UCSD-AML1 (cell line): ENCODE measurements around the gene LRRC8A.
"Not testable (repeated sequence)": the region's sequence is repeated elsewhere in the genome, so short reads cannot be mapped to it uniquely, and the experiment has no call there.

Source experiments
- DNase-seq: peaks from one replicate; lab custom pipeline; 2025; ENCODE audit not compliant: unreplicated experiment; lab: John Stamatoyannopoulos, UW

The LRRC8A gene

DNA sequence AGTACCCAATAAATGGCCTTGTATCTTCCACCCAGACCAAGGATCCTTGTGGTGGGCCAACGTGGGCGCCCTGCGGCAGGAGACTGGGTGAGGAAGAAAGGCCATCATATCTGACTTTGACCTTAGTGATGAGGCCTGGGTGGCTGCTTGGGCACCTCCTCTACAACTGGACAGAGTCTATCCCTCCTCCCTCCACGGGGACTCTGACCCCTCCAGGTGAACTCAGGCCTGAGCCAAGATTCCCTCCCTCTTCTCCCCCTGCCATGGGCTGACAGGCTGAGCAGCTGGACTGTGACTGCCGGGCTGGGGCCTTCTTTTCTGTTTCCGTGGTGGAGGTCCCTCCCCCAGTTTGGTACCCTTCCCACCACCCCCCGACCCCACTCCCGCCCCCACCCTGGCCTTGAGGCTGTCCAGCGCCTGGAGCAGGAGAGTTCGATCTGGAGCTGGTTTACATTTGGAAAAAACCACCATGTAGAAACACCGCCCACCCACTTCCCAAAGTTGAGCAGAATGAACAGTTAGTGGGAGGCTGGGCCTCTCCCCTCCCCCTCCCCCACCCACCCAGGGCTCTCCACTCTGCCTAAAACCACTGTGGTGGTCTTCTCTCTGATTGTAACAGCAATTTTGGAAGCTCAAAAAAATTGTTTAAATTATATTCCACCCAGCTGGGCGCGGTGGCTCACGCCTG, 37.6 kb downstream of the LRRC8A start:
- DNase-seq: no peak

DNA sequence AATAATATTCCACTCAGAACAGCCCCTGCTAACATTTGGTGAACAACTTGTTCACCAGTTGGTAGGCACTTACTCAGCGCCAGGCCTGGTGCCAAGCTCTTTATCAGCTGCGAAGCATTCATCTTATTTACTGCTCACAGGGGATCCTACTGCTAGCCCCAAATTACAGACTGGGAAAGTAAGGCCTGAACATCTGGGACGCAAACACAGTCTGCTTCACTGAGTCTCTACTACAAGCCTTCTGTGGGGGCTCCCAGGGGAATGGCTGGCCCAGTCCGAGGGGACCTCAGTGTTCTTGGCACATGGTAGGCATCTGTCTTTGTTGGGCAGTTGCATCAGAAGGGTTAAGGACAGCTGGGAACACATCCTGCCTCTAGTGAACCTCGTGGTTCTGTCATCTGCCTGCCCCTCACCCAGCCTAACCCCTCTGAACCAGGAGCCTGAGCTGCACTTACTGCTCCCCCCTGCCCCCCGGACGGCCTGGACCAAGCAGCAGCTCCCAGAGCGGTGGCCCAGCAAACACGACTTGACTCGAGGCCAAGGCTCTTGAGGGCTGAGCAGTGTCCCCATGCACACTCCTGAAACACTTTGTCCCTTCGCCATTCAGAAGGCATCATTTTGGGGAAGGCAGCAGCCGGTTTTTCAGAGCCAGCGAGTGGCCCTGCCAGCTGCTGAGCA, 38.6 kb downstream of the LRRC8A start, which contains the start of gene PHYHD1:
PHYHD1 (plus strand) TSS at position 602 of the 678 bp plus-strand sequence. CDS start 1,342 bp downstream, outside the sequence.
- no peak for DNase-seq

DNA sequence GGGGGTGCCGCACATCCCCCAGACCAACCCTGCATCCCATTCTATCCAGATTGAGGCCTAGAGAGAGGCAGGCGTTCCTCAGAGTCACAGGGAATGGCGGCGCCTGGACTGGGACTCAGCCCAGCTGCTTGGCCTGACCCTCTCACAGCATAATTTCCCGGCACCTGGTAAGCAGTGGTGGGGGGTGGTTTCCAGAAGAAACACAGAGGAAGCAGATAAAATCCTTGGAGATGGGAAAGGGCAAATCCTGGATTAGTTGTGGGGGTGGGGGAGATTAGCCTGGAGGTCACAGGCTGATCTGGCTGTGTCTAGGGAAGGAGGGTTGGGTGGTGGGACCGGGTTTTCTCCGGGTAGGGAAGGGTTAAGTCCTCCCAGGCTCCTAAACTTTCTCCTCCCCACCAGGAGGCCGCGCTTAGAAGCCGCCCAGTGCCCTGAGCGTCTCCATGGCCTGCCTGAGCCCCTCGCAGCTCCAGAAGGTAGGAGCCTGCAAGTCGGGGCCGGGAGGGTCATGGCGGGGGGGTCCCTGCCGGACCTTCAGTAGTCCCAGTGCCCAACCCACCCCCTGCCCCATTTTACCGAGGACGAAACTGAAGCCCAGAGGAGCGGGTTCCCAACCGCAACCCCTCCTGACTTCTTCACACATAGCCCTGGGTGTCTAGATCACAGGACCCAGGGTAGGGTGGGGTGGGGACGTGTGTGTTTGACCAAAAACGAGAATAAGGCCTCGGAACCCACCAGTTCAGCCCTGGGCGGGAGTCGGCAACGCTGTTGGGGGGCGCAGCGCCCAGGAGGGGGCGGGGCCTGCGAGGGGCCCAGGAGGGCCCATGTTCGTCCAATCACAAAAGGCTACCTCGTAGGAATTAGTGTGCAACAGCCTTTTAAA, 40.2 kb downstream of the LRRC8A start:
- DNase-seq: no peak

DNA sequence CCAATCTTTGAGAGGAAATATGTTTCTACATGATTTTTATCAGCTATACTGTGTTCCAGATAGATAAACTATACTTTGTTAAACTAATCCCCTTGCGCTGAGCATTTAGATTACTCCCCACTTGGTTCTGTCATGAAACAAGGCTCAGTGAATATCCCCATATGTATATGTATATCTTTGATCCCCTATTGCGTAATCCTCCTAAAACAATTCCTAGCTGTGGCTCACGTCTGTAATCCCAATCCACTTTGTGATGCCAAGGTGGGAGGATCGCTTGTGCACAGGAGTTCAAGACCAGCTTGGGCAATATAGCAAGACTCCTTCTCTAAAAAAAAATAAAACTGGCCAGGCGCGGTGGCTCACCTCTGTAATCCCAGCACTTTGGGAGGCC, 41.6 kb downstream of the LRRC8A start:
- DNase-seq: no peak

DNA sequence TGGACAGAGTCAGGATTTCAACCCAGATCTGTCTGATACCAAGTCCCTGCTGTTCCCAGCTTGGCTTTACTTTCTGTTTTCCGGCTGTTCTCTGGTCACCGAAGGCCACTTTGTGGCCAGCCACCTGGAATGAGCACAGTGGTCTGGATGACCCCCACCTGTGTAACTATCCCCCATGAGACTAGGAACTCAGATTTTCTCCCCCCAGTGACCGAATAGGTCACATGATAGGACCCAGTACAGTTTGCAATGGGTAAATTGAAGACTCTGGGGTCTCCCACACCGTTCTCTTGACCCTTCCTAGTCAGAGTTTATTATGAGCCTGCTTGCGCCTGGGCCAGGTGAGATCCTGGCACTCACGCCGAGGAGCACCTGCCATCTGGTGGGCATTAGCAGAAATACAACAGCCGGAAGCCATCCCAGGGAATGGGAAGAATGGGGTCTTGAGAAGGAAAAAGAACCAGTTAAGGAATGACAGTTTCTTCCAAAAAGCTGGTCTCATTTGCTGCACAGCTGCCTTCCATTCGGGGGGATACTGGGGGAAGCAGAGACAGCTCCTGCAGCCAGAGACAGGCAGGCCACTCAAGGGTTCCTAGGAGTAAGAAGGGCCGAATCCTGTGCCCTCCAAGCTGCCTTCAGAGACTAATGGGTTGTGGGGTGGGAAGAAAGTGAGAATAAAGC, 45.9 kb downstream of the LRRC8A start:
- DNase-seq: peak; percentile 35

DNA sequence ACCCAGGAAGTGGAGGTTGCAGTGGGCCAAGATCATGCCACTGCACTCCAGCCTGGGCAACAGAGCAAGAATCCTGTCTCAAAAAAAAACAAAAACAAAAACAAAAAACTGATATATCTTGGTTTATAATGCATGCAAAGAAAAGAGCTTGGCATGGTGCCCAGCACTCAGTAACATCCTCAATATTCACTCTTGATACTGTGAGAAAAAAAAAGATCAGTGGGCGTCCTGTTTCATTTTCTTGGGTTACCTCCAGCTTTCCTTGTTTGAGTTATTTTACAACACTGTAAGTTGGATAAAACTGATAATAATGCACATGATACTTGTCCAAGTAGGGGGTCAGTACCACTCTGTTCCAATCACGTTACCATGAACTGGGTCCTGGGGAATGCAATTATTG, 46.7 kb downstream of the LRRC8A start:
- DNase-seq: no peak

DNA sequence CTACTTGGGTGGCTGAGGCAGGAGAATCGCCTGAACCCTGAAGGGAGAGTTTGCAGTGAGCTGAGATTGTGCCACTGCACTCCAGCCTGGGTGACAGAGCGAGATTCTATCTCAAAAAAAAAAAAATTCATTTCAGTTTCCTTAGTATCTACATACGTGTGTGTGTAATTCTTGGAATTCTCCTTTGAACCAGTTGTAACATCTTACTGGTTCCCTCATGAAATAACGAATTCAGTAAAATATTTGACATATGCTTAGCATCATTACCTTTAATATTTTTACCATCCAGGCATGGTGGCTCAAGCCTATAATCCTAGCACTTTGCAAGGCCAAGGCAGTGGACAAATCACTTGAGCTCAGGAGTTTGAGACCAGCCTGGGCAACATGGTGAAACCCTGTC, 47.6 kb downstream of the LRRC8A start:
- no peak for DNase-seq

DNA sequence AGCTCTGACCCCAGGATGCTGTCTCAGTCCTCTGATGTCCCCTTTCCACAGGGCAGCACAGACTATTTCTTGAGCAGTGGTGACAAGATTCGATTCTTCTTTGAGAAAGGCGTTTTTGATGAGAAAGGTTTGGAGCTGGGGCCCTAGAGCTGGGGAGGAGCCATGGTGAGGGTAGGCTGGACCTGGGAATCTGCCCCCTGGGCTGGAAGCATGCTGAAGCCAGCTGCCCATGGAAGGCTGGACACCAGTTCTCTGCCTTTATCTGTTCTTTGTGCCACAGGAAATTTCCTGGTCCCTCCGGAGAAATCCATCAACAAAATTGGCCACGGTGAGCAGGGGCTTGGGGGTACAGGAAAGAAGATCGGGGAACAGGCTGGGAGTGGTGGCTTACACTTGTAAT, 51.8 kb downstream of the LRRC8A start:
- DNase-seq: no peak

DNA sequence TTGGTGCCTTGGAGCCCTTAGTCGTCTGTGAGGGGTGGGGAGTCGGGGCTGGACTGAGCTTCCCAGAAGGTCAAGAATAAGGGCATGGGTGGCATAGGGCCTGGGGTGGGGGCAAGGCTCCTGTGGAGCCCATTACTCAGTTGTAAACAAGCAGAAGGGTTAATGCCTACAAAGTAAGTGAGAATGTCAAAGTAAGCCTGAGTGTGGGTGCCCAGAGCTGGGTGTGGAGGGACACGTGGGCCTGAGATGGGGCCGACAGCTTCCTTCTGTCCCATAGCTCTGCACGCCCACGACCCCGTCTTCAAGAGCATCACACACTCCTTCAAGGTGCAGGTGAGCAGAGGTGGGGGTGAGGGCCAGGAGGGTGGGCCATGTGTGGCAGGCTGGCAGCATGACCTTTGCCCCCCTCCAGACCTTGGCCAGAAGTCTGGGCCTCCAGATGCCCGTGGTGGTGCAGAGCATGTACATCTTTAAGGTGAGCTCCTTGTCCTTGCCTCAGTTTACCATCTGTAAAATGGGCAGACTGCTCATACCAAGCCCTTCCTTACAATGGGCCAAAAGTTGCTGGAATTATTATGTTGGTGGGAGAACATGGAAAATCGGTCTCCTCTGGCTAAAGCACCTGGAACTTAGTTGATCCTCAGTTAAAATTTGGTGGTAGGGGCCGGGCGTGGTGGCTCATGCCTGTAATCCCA, 54.4 kb downstream of the LRRC8A start:
- no peak for DNase-seq

DNA sequence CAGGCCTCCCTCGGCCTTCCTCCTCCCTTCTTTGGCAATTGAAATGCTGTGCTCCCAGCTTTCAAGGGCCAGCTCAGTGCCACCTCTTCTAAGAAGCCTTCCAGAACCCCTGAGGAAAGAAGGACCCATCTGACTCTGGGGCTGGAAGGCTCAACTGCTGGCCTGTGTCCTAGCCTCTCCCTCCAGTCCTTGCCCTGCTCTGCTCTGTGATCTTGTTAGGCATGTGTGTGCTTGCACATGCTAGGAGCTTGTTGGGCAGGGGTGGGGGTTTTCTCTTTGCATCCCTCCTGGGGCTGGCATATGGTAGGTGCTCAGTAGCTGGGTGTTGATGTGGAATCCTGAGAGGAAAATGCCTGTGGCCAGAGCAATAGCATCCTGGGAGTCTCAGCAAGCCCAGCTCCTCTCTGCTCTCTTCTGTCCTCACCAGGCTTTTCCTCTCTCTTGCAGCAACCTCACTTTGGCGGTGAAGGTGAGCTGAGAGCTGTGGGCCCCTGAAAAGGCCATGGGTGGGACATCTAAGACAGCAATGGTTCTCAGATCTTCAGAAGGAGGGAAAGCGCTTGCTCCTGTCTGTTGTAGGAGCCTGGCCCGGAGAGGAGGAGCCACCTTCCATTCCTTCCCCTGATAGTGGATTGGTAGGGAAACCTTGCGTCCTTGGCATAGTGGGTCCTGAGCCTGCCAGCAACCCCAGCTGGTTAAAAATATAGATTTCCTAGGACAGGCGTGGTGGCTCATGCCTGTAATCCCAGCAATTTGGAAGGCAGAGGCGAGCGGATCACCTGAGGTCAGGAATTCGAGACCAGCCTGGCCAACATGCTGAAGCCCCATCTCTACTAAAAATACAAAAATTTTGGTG, 55.6 kb downstream of the LRRC8A start:
- DNase-seq: no peak

DNA sequence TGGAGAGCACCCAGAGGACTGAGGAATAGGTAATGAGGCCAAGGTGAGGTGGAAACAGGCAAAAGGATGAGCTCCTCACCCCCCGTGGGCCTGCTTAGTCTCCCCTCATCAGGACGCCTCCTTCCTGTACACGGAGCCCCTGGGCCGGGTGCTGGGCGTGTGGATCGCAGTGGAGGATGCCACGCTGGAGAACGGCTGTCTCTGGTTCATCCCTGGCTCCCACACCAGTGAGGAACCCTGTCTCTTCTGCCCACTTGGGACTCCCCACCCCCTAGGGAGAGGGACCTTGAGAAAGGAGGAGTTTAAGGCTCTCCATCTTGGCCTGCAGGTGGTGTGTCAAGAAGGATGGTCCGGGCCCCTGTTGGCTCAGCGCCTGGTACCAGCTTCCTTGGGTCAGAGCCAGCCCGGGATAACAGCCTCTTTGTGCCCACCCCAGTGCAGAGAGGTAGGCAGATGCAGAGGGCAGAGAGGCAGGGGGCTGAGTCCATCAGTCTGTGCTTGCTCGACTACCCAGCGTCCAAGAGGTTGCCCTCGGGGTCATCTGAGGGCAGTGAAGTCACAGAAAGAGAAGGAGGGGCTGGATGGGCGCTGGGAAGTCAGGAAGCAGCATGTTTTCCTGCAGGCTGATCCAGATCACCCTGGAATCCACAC, 58.5 kb downstream of the LRRC8A start:
- no peak for DNase-seq

DNA sequence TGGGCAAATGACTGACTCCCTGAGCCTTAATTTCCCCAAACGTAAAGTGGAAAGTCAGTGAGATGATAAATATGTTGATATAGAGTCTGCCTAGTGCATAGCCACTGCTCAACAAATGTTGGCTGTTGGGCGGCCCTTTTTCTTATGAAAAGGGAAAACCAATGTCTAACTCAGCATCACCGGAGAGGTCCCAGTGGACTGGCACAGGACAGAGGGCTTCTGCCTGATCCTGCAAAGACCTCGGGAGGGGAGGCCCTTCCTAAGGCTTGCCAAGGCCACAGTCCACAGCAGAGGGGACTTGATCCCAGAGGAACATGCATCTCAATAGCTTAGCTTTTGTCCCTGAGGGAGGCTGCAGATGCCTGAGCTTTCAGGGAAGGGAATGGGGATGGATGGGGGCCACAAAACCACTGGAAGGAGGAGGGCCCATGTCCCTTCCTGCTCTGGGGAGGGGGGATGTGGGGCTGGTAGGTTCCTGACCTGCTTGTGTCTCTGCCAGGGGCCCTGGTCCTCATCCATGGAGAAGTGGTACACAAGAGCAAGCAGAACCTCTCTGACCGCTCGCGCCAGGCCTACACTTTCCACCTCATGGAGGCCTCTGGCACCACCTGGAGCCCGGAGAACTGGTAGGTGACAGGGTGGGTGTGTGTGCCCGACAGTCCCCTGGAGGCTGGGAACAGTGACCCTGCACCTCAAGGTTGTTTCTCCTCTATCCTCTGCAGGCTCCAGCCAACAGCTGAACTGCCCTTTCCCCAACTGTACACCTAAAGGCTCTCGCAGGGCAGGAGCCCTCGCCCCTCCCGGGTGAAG, 59.2 kb downstream of the LRRC8A start:
- DNase-seq: no peak

DNA sequence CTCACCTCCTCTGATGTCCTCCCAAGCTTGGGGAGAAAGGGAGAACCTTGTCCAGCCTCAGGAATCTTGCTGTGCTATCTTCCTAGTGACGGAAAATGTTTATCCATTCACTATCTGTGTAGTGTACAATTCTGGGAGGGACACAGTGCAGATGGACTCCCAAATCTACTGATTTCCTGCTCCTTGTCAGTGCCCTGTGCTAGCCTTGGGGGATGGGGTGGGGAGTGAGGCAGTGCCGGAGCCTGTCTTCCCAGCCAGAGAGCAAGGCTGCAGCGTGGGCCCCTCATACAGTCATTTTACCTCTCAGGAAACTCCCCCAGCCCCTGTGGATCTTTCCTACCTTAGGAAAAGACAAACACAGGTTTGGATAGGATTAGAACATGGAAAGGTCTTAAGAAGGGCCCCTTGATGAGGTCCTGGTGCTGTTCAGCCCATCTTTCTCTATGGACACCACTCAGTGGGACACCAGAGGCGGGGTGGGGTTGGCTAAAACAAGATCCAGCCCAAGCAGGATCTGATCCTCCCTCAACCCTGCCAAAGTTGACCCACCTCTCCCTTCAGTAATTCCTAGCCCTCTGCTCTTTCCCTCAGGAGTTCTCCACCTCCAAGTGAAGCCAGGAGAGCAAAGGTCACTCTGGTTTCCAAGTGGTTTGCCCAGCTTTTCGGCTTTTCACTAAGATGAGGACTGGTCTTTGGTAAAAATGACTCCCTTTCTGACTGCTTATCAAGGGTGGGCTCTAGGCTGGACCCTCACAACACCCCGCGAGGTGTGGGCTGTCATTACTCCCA, 62.1 kb downstream of the LRRC8A start:
- DNase-seq: no peak

DNA sequence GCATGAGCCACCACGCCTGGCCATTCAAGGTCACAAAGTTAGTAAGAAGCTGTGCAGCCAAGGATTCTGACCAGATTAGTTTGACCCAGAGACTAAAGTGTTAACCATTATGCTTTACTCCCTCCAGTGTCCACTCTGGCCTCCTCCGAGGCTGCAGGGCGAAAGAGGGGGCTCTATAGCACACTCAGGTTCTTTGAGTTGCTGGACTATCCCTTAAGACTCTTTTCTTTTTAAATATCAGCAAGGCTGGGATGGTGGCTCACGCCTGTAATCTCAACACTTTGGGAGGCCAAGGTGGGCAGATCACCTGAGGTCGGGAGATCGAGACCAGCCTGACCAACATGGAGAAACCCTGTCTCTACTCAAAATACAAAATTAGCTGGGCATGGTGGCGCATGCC, 63.0 kb downstream of the LRRC8A start:
- DNase-seq: not testable (repeated sequence)

DNA sequence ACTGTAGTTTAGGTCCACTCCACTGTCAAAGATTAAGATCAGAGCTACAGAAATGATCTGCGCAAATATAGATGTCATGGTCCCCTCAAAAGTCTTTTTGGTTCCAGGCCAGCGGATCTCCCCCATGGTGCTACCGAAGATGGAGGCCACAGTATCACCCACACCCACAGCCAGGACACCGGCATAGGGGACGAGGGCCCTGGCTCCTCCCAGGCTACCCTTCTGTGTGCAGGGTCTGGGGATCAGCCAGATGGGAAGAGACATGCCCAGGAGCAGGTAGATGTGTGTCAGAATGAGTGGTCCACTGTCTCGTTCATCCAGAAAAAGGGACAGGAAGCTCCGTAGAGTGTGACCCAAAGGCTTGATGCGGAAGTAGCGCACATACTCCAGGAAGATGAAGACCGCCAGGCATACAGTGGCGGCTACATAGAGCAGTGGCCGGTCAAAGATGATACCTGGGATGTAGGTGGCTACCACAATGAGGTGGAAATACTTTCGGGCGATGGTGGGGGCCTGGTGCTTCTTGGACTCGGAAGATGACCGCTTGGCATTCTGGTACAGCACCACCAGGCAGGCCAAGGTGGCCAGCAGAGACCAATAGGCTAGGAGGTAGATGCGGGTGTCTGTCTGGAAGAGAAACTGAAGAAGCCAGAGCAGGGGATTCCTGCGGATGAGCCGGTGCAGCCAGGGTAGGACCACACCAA, 64.0 kb downstream of the LRRC8A start:
- no peak for DNase-seq

DNA sequence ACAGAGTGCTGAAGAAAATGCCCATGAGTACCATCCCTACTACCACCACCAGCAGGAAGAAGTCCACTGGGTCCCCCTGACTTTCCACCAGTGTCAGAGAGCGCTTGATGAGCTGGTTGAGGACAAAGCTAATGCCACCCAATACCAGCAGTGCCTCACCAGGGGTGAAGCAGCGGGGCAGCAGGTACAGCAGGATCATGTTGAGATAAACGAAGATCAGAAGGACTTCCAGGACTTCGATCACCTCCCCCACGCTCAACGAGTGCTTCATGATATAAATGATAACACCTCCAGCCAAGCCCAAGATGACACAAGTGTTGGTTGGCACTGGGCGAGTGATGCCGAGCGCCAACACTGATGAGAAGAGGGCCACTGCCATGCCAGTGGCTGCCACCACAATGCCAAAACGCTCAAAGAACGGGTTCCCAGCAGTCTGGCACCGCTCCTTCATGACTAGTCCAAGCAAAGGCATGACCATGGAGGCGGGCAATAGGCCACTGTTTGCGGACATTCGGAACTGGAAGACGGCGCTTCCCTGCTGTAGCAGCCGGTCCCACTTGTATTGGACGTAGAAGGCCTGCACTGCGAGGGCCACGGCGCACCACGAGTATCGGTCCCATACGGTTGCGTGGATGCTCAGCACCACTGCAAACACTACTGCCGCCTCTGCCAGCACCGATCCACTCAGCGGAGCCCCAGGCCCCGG, 64.8 kb downstream of the LRRC8A start:
- DNase-seq: no peak

DNA sequence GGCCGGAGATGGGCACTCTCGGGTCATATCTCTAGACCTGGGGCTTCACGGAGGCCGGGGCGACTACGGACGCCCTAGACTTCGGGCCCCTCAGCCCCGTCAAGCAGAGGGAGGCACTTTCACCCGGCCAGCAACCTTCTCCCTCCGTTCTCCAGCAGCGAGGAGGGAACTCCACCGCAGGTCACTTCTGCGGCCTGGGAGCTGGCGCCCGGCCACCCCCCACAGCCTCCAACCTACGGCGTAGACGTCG, 65.3 kb downstream of the LRRC8A start:
- no peak for DNase-seq
